ES-I3 (cell line): ENCODE measurements around the gene NCR2.

ENCODE experiments used
- H3K36me3 ChIP-seq: 2 replicates; pipeline ENCODE4 v1.6.1; 2013; ENCODE audit warnings: mild to moderate bottlenecking, low read length, control low read depth, moderate library complexity; ENCODE audit not compliant: insufficient read depth
- H3K4me1 ChIP-seq: 2 replicates; pipeline ENCODE4 v1.6.1; 2013; ENCODE audit warnings: mild to moderate bottlenecking, control low read depth, low read length; ENCODE audit not compliant: insufficient read depth
- H3K9ac ChIP-seq: 2 replicates; pipeline ENCODE4 v1.6.1; 2013; ENCODE audit warnings: low read depth, mild to moderate bottlenecking, low read length, moderate library complexity
- H3K9me3 ChIP-seq: 2 replicates; pipeline ENCODE4 v1.6.1; 2013; ENCODE audit warnings: mild to moderate bottlenecking, low read length, moderate library complexity; ENCODE audit not compliant: control insufficient read depth, insufficient read depth

The NCR2 gene

DNA sequence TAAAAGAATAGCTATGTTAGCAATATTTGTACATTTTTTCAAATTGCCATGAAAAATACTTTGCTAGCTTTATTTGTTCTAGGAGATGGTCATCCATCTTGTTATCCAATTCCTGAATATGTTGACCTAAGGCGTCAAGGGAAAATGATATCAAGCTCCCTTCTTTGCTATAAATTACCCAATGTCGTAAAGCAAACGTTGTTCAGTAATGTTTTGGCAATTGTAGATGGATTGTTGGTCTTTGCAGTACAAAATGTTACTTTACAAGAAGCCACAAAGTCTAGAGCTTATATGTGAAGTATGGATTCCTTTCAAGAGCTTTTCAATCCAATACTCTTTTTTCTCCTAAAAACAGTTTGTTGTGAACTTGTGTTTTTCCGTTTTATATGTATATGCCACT, 3.3 kb downstream of the NCR2 start:
- no peaks in the 10 kb centered on the region for H3K9me3 ChIP-seq
- H3K4me1 ChIP-seq: no peaks in the 10 kb centered on the region; the same call in 1 of the 2 replicates
- no peak overlapping the region for H3K9ac ChIP-seq
- H3K36me3 ChIP-seq: no peaks in the 10 kb centered on the region

DNA sequence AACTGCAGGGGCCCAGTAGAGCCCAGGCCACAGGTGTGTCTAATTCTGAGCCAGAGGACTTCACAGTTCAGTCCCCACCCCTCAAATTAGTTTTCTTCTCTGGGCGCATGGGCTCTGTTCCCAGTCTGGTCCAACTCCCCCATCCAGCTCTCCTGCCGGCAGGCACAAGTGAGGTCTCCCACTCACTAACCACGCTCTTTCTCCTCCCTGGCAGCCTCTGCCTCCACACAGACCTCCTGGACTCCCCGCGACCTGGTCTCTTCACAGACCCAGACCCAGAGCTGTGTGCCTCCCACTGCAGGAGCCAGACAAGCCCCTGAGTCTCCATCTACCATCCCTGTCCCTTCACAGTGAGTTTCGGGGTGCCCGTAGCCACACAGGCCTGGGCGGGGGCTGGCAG, 6.2 kb downstream of the NCR2 start:
- H3K36me3 ChIP-seq: no peaks in the 10 kb centered on the region
- H3K9me3 ChIP-seq: no peaks in the 10 kb centered on the region

DNA sequence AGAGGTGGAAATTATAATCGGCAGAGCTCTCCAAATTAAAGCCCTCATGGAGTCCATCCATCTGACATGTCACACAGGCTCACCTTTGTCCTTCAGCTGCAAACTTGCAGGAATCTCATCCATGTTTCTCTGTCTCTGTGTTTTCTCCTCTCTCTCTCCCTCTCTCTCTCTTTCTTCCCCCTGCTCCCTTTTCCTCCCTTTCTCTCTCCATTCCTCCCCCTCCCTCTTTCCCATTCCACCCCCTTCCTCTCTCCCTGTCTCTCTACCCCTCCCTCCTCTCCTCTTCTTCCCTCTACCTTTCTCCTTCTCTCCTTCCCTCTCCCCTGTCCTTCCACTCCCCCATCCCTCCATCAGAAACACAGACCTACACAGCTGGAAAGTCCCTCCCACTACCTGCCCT, 6.8 kb downstream of the NCR2 start:
- Histone ChIP-seq H3K36me3 (no peaks in the 10 kb centered on the region), H3K4me1 (no peaks in the 10 kb centered on the region; the same call in 1 of the 2 replicates), H3K9ac (no peak overlapping the region), H3K9me3 (no peaks in the 10 kb centered on the region)

More for the DNA sequence above, 6.2 kb downstream of the NCR2 start:
- Histone ChIP-seq H3K4me1 (no peaks in the 10 kb centered on the region; the same call in 1 of the 2 replicates), H3K9ac (no peak overlapping the region)

DNA sequence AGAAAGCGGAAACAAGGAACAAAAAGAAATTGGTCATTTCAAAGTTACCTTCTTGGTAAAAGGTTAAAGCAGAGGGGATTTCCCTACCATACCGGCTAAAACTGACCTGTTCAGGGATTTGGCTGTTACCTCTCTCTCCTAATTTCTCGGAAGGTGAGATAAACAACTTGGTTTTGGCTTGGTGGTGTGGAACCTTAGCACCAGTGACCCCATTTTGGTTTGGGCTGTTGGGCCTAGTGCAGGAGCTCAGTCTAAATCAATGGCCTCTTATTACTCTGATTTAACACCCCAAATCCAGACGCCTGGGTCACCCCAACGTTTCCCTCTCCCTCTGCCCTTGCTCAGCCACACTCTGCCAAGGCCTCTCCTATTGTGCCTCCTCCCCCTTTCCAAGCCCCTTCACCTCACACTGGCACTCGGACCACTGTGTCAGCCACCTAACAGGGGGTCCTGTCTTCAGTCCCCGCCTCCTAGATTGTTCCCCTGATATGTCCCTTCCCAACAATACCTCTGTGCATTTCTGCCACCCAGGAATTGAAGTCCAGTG, 8.3 kb downstream of the NCR2 start:
- no peaks in the 10 kb centered on the region; the same call in 1 of the 2 replicates for H3K4me1 ChIP-seq
- no peak overlapping the region for H3K9ac ChIP-seq
- H3K36me3 ChIP-seq: no peaks in the 10 kb centered on the region

DNA sequence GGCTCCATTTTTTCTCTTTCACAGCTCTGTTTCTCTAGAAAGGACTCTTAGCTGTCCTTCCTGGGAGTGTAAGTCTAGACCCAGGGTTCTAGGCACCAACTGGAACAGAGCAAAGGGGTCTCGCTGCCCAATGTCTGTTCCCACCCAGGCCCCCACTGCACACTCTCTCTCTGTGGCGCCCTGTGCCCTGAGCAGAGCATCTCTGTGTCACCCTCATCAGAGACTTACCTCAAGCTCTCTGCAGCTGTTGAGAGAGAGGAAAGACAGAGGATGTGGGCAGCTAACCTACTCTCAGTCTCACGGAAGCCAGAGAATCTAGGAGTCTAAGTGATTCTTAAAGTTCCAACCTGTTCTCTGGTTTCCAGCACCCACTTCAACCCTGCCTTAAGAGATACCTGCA, 9.5 kb downstream of the NCR2 start:
- H3K36me3 ChIP-seq: no peaks in the 10 kb centered on the region
- no peaks in the 10 kb centered on the region; the same call in 1 of the 2 replicates for H3K4me1 ChIP-seq
- H3K9me3 ChIP-seq: no peaks in the 10 kb centered on the region
- H3K9ac ChIP-seq: no peak overlapping the region

More for the DNA sequence above, 8.3 kb downstream of the NCR2 start:
- H3K9me3 ChIP-seq: no peaks in the 10 kb centered on the region

DNA sequence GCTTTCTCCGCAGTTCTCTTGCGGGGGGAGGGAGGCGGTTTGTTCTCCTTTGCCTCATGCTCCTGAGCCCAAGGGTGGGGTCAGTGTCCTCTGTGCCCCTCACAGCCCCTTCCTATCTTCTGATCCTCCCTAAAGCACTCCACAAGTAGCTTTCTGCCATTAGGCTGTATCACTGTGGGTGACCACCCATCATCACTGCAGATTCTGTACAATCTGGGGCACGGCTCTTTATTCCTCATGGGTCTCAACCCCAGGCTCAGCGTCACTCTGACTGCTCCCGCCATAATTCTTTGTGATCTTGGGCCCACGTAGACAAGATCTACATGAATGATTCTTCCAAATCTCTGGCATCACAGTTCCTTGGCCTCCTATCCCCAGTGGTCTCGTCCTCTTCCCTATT, 10.5 kb downstream of the NCR2 start:
- Histone ChIP-seq H3K4me1 (no peaks in the 10 kb centered on the region; the same call in 1 of the 2 replicates), H3K36me3 (no peaks in the 10 kb centered on the region), H3K9me3 (no peaks in the 10 kb centered on the region), H3K9ac (no peak overlapping the region)

DNA sequence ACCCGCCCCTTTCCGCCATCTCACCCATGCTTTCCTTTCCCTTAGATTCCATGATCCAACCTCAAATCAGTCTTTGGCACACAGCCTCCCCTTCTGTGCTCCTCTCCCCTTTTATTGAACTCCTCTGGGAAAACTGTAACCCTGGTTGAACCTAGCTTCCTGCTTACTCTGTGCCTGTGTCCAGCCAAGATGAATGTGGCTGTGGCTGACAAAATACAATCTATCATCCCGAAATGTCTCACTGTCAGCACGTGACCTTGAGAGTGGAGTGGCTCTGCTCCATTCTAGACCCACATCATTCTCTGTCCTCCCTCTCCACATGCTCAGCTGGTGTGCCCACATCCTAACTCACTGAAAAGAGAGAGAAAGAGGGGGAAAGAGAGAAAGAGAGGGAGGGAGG, 11.0 kb downstream of the NCR2 start:
- no peaks in the 10 kb centered on the region; the same call in 1 of the 2 replicates for H3K4me1 ChIP-seq
- H3K9me3 ChIP-seq: no peaks in the 10 kb centered on the region
- no peaks in the 10 kb centered on the region for H3K36me3 ChIP-seq
- no peak overlapping the region for H3K9ac ChIP-seq

DNA sequence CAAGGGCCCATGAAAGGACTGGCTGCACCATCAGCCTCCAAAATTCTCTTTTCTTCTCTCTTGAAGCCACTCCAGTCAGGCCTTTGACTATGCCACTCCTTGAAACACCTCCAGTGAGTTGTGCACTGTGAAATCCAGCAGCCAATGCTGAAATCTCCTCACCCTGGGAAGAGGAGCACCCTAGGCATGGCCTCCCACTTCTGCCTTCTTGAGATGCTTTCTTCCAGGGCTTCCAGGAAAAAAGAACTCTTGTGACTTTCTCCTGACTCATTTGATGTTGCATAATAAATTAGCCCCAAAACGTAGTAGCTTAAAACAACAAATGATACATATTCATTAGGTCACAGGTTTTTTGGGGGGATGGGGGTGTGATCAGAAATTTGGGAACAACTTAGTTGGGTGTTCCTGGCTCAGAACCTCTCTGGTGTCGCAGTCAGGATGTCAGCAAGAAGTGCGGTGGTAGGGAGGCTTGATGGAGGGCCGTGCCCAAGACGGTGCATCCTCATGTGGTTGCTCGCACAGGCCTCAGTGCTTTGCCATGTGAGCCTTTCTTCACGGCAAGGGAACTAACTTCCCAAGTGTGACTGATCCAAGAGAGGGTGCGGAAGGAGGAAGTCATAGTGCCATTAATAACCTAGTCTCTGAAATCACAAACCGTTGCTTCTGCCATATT, 12.1 kb downstream of the NCR2 start:
- Histone ChIP-seq H3K36me3 (no peaks in the 10 kb centered on the region), H3K9ac (no peak overlapping the region), H3K9me3 (no peaks in the 10 kb centered on the region), H3K4me1 (no peaks in the 10 kb centered on the region; the same call in 1 of the 2 replicates)

DNA sequence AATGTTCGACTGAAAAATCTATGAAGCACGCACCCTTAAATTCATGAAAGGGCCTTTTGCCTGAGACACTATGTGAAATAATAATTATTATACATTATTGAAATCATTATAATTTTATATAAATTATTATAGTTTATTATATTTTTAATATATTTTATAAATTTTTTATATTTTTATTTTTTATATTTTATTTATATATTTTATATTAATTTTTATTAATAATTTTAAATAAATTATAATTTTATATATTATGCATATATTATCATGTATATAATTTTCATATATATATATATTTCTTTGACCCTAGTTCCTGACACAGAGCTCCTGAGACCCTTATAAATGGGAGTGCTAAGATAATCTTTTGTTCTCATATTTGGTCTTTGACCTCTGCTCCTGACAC, 13.5 kb downstream of the NCR2 start:
- H3K9me3 ChIP-seq: no peaks in the 10 kb centered on the region
- no peaks in the 10 kb centered on the region for H3K36me3 ChIP-seq
- H3K9ac ChIP-seq: no peak overlapping the region
- H3K4me1 ChIP-seq: no peaks in the 10 kb centered on the region

DNA sequence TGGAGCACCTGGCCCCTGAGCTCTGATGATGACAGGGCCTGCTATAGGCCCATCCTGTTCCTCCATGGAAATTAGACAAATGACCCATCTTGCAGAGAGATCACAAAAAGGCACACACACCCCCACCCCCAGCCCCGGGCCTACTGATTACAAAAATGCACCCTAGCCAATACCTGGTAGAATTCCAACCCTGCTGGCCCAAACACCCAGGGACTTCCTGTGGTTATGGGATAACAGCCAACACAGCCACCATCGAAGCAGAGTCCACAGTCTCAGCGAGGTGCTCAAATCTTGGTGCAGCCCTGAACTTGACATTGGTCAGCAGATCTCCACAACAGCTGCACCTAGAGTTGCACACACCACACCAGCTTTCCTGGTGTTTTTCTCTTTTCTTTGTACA, 17.0 kb downstream of the NCR2 start:
- Histone ChIP-seq H3K36me3 (no peaks in the 10 kb centered on the region), H3K4me1 (no peaks in the 10 kb centered on the region), H3K9ac (no peak overlapping the region), H3K9me3 (no peaks in the 10 kb centered on the region)

DNA sequence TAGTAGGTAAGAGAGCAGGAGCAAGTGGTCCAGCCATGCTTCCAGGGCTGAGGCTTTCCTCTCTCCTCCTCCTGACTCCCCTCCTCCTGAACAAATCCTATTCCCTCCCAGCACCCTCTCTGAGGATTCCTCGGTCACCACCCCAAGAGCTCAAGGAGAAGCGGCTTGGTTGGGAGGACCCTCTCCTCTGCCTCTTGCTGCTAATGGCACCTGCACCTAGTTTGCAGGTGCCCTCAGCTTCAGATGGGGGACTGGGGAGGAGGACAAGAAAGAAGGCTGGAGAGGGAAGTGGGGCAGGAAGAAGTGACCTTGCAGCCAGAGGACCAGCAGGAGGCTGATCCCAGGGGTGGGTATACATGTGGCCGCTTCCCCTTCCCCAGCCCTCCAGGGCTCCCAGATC, 17.5 kb downstream of the NCR2 start:
- H3K9ac ChIP-seq: no peak overlapping the region
- H3K4me1 ChIP-seq: no peaks in the 10 kb centered on the region

DNA sequence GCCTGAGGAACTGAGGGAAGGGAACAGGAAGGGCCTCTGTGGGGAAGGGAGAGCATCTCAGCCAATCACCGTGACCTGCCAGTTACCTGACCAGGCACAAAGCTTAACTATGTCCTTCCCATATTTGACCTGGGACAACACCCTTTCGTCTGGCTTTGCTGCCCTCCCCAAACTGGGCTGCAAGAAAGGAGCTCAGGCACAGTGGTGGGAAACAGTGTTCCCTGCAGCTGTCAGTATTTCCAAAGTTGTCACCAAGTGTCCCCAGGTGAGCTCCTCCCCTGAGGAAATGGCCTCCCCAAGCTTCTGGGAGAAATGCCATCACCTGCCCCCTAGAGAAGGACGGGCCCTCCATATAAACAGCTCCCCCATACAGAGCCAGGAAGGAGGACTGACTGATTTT, 17.9 kb downstream of the NCR2 start:
- no peak overlapping the region for H3K9ac ChIP-seq
- H3K36me3 ChIP-seq: no peaks in the 10 kb centered on the region
- H3K4me1 ChIP-seq: no peaks in the 10 kb centered on the region
- H3K9me3 ChIP-seq: no peaks in the 10 kb centered on the region

More for the DNA sequence above, 17.5 kb downstream of the NCR2 start:
- Histone ChIP-seq H3K9me3 (no peaks in the 10 kb centered on the region), H3K36me3 (no peaks in the 10 kb centered on the region)

DNA sequence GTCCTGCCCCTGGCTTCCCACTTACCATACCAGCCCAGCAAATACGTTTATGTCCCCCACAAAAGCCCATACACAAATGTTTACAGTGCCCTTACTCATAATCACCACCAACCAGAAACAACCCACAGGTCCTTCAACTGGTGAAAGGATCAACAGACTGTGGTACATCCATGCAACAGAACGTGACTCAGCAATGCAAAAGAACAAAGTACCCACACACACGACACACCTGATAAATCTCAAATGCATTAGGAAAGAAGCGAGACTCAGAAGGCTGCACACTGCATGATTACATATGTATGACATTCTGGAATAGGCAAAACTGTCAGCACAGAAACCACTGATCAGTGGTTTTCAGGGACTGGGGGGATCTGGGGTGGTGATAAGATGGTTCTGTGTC, 20.5 kb downstream of the NCR2 start:
- H3K4me1 ChIP-seq: no peaks in the 10 kb centered on the region
- no peaks in the 10 kb centered on the region for H3K36me3 ChIP-seq
- H3K9ac ChIP-seq: no peak overlapping the region
- H3K9me3 ChIP-seq: peaks cover 5% of the 10 kb centered on the region; the same call in 1 of the 2 replicates

DNA sequence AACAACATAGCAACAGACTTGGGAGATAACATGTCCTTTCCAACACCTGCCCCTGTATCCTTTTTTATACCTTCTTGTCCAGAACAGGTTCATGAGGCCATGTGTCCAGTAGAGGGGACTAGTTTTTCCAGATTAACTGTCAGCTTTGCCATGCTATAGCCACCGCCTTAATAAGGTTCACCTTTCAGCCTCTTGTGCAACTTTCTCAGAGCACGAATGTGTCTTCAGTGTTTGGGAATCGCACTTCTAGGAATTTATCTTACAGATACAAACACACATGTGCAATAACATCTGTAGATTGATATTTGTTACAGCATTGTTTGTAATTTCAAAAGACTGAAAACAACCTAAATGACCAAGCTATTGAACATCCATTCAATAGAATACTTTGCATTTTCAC, 21.4 kb downstream of the NCR2 start:
- Histone ChIP-seq H3K9ac (no peak overlapping the region), H3K36me3 (no peaks in the 10 kb centered on the region), H3K9me3 (peaks cover 5% of the 10 kb centered on the region; the same call in 1 of the 2 replicates), H3K4me1 (no peaks in the 10 kb centered on the region)

DNA sequence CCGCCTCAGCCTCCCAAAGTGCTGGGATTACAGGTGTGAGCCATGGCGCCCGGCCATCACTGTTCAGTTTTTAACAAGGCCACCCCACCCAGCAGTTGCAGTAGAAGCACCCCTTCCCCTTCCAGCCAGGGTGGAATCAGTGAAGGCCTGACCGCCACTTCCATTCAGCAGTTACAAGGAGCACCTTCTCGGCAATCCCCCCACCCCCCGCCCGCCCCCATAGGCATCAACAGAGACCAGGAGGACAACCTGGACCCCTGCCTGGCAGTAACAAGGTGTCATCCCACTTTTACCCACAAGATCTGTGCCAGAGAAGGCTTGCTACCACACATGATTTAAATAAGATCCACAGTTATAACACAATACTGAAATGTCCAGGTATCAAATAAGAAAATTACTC, 23.1 kb downstream of the NCR2 start:
- Histone ChIP-seq H3K4me1 (no peaks in the 10 kb centered on the region), H3K9me3 (peaks cover 5% of the 10 kb centered on the region; the same call in 1 of the 2 replicates), H3K9ac (no peak overlapping the region), H3K36me3 (no peaks in the 10 kb centered on the region)
